Keratinocyte (primary cell): ENCODE measurements around the gene ABLIM1. TPM values are rescaled to one million over a fixed set of nuclear protein-coding genes. Genes with fewer than 3 reads are reported as not detected.
A peak's percentile ranks its signal among the peaks of the same experiment; 100 is the strongest.

Experiments used
- DNase-seq: peaks from one replicate; pipeline ENCODE4 v3.0.0-alpha.2; 2011; ENCODE audit warnings: low read depth, missing footprints, low spot score
- FAIRE-seq: peaks from 2 replicates; lab custom pipeline; 2011; peaks lifted over from hg19 to GRCh38; lab: Jason Lieb, UNC
- H2AFZ ChIP-seq: 2 replicates; pipeline ENCODE4 v1.6.0; 2012; ENCODE audit warnings: low read length, control low read depth, inconsistent platforms; ENCODE audit not compliant: control insufficient read depth
- H3K27ac ChIP-seq: 2 replicates; pipeline ENCODE4 v1.5.1; 2011; ENCODE audit warnings: low read length; ENCODE audit not compliant: control insufficient read depth, insufficient read depth
- H3K27me3 ChIP-seq: 3 replicates; pipeline ENCODE4 v1.6.0; 2011; ENCODE audit warnings: low read length; ENCODE audit not compliant: control insufficient read depth, insufficient read depth; ENCODE audit errors: extremely low read depth
- H3K36me3 ChIP-seq, 2 experiments: 2 replicates in 1 of 2; 3 replicates in 1 of 2; pipeline ENCODE4 v1.5.1; 2011; ENCODE audit warnings: low read length in 2 of 2, mild to moderate bottlenecking in 1 of 2; ENCODE audit not compliant: control insufficient read depth in 2 of 2, insufficient read depth in 2 of 2; ENCODE audit errors: extremely low read depth in 1 of 2
- H3K4me1 ChIP-seq: 3 replicates; pipeline ENCODE4 v1.5.1; 2011; ENCODE audit warnings: low read length; ENCODE audit not compliant: control insufficient read depth, insufficient read depth; ENCODE audit errors: extremely low read depth
- H3K4me2 ChIP-seq: 3 replicates; pipeline ENCODE4 v1.6.0; 2011; ENCODE audit warnings: low read depth, low read length; ENCODE audit not compliant: control insufficient read depth, insufficient read depth; ENCODE audit errors: extremely low read depth
- H3K4me3 ChIP-seq, 3 experiments: fragments of 200-600 bp in 1 of 3; sonication (generic) in 1 of 3; 2 replicates in 2 of 3; 3 replicates in 1 of 3; pipeline ENCODE4 v1.5.1; 2011 to 2016; ENCODE audit warnings: low read length in 3 of 3, mild to moderate bottlenecking in 3 of 3, control low read depth in 2 of 3, inconsistent platforms in 1 of 3, low read depth in 1 of 3, mixed read lengths in 1 of 3, mixed run types in 1 of 3, moderate library complexity in 1 of 3; ENCODE audit not compliant: control insufficient read depth in 2 of 3, insufficient read depth in 2 of 3; ENCODE audit errors: extremely low read depth in 1 of 3
- H3K79me2 ChIP-seq: 2 replicates; pipeline ENCODE4 v1.6.0; 2012; ENCODE audit warnings: low read length; ENCODE audit not compliant: control insufficient read depth, insufficient read depth
- H3K9ac ChIP-seq: 3 replicates; pipeline ENCODE4 v1.6.0; 2011; ENCODE audit warnings: low read length; ENCODE audit not compliant: control insufficient read depth, insufficient read depth; ENCODE audit errors: extremely low read depth
- H3K9me1 ChIP-seq: 3 replicates; pipeline ENCODE4 v1.6.0; 2011; ENCODE audit warnings: low read length; ENCODE audit not compliant: control insufficient read depth, insufficient read depth; ENCODE audit errors: extremely low read depth
- H3K9me3 ChIP-seq: 2 replicates; pipeline ENCODE4 v1.5.1; 2012; ENCODE audit warnings: low read depth, low read length; ENCODE audit not compliant: control insufficient read depth
- H4K20me1 ChIP-seq: 3 replicates; pipeline ENCODE4 v1.6.0; 2011; ENCODE audit warnings: low read length; ENCODE audit not compliant: control insufficient read depth, insufficient read depth; ENCODE audit errors: extremely low read depth
- CTCF ChIP-seq, 3 experiments: IDR thresholded peaks in 1 of 3; conservative IDR thresholded peaks in 1 of 3; optimal IDR thresholded peaks in 1 of 3; 2 replicates in 2 of 3; 3 replicates in 1 of 3; pipeline versions ENCODE3 to v1.5.1; 2011; ENCODE audit warnings: low read length in 3 of 3, mild to moderate bottlenecking in 3 of 3, moderate library complexity in 2 of 3, control low read depth in 1 of 3, inconsistent platforms in 1 of 3; ENCODE audit not compliant: insufficient read depth in 2 of 3; ENCODE audit errors: extremely low read depth in 1 of 3
- EZH2 ChIP-seq: IDR thresholded peaks from one replicate; pipeline ENCODE4 v1.6.1; 2012; ENCODE audit warnings: inconsistent platforms, mild to moderate bottlenecking, low read length, moderate library complexity
- dilution Hi-C: fragments of 300-500 bp; cut with MboI; formaldehyde crosslinking; loops from one replicate; pipeline ENCODE4 v1.7.0; 2020; ENCODE audit warnings: low sequenced_read_pairs; ENCODE audit not compliant: extremely low pct_ligation_motif_present
- polyA plus RNA-seq, 5 experiments: library from polyadenylated mRNA; depleted of rRNA in 3 of 5; stranded (reverse) in 3 of 5; stranded (forward) in 1 of 5; unstranded in 1 of 5; fragments of >200 nt; gene quantifications; 1 replicate in 1 of 5; 2 replicates in 3 of 5; 3 replicates in 1 of 5; pipeline versions ENCODE4 v1.2.1 to v1.2.3, GENCODE V29; 2011 to 2012; ENCODE audit warnings: missing spikeins in 2 of 5, low read depth in 1 of 5, low replicate concordance in 1 of 5

The ABLIM1 gene
- polyA plus RNA-seq, 1 donor (not counting 4 experiments of a cell fraction or from before 2014, with no cell fraction given) = 55.2 TPM

- H3K36me3 ChIP-seq = peaks cover 0 to 2% of the 10 kb centered on the region in 2 experiments
- no peak for DNase-seq
- H3K9me1 ChIP-seq = no peaks in the 10 kb centered on the region
- H3K9ac ChIP-seq = peak overlapping the region; percentile 9
- peak overlapping the region; percentile 18 for H2AFZ ChIP-seq
- H3K27ac ChIP-seq = no peak overlapping the region
- H3K4me3 ChIP-seq = no peak overlapping the region
- no peaks in the 10 kb centered on the region for H4K20me1 ChIP-seq
- no peaks in the 10 kb centered on the region for H3K79me2 ChIP-seq
- H3K4me1 ChIP-seq = peaks cover 36% of the 10 kb centered on the region
- TF ChIP-seq CTCF (optimal IDR thresholded peaks at IDR 0.05 in 1 of 3, IDR thresholded peaks at IDR 0.05 in 1 of 3, conservative IDR thresholded peaks at IDR 0.05 in 1 of 3; ENCODE audit: extremely low read depth in 1 of 3, insufficient read depth in 2 of 3, low read length in 3 of 3) = no peak
- TF ChIP-seq EZH2 = no peak
- no peaks in the 10 kb centered on the region for H3K27me3 ChIP-seq
- peak overlapping the region; percentile 30 for H3K4me2 ChIP-seq
- no peak for FAIRE-seq
- H3K9me3 ChIP-seq = no peaks in the 10 kb centered on the region
- dilution Hi-C loops = no loop called here
Observed at GRCh38 chr10:114541797-114542160, 116.3 kb downstream of the ABLIM1 start.

GRCh38 chr10:114541081-114541796, 116.8 kb downstream of the ABLIM1 start:
- no peaks in the 10 kb centered on the region for H3K27me3 ChIP-seq
- H3K4me2 ChIP-seq = peak overlapping the region; percentile 30
- H3K79me2 ChIP-seq = no peaks in the 10 kb centered on the region
- H3K4me1 ChIP-seq = peaks cover 36% of the 10 kb centered on the region
- H3K9me3 ChIP-seq = no peaks in the 10 kb centered on the region
- no peak overlapping the region for H3K9ac ChIP-seq
- H4K20me1 ChIP-seq = no peaks in the 10 kb centered on the region
- peak; percentile 79 for FAIRE-seq
- no peaks in the 10 kb centered on the region for H3K9me1 ChIP-seq
- H3K36me3 ChIP-seq = peaks cover 0 to 2% of the 10 kb centered on the region in 2 experiments
- TF ChIP-seq CTCF (optimal IDR thresholded peaks at IDR 0.05 in 1 of 3, IDR thresholded peaks at IDR 0.05 in 1 of 3, conservative IDR thresholded peaks at IDR 0.05 in 1 of 3; ENCODE audit: extremely low read depth in 1 of 3, insufficient read depth in 2 of 3, low read length in 3 of 3) = no peak
- no peak for TF ChIP-seq EZH2
- H3K4me3 ChIP-seq = no peak overlapping the region
- DNase-seq = no peak
- H3K27ac ChIP-seq = no peak overlapping the region
- dilution Hi-C loops = no loop called here
- H2AFZ ChIP-seq = peak overlapping the region; percentile 18
